ENCODE measurements around the gene EXOC6. TPM values are rescaled to one million over a fixed set of nuclear protein-coding genes. Genes with fewer than 3 reads are reported as not detected.
A peak's percentile ranks its signal among the peaks of the same experiment; 100 is the strongest.

The EXOC6 gene
- total and polyA plus RNA-seq, 2 of the 13 experiments (the other 11 are each of a cell fraction or from before 2014, with no cell fraction given): 22.2 to 29.2 TPM

DNA sequence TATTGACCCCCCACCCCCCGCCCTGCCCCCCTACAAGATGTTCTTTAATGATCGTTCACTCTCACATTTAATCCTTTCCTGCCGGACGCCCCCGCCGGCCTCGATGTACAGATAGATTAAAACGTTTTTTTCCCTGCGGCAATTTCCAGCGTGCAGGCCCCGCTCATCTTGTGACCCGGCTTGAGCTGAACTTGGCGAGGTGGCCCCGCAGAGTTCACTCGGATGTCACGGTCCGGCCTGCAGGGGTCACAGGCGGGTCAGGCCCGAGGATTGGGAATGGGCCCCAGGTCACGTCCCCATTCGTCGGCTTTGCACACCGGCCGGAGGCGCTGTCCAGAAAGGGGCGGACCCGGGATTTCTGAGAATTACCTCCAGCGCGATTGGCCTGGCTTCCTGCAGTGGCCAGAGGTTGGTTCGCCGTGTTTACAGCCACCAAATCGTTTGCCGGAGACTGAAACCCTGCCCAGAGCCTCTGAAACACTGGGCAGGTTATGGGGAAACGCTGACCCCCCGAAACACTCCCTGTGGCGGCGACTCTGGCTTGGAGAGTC, 223.4 kb downstream of the EXOC6 start (continued):
- TF ChIP-seq THAP11 (CRISPR knock-in tag; IDR thresholded peaks at IDR 0.05) (0 out of 2 replicates have a peak, but pooled peaks have one; percentile 27), SMARCE1 (IDR thresholded peaks at IDR 0.05; ENCODE audit: borderline replicate concordance) (no peak), ZNF136 (CRISPR knock-in tag; IDR thresholded peaks at IDR 0.05; ENCODE audit: low read depth) (no peak), MATR3 (CRISPR knock-in tag; IDR thresholded peaks at IDR 0.05) (no peak), ZNF160 (CRISPR knock-in tag; IDR thresholded peaks at IDR 0.05) (no peak), ZIK1 (CRISPR knock-in tag; IDR thresholded peaks at IDR 0.05; ENCODE audit: borderline replicate concordance, low read depth) (no peak), RBAK (CRISPR knock-in tag; IDR thresholded peaks at IDR 0.05) (no peak), SP140L (CRISPR knock-in tag; IDR thresholded peaks at IDR 0.05; ENCODE audit: borderline replicate concordance) (no peak), HDAC6 (IDR thresholded peaks at IDR 0.05; ENCODE audit: low read depth, low read length) (no peak), SCMH1 (CRISPR knock-in tag; IDR thresholded peaks at IDR 0.05; ENCODE audit: borderline replicate concordance) (no peak), ZNF350 (CRISPR knock-in tag; IDR thresholded peaks at IDR 0.05; ENCODE audit: borderline replicate concordance, low read depth) (no peak), PCBP1 (IDR thresholded peaks at IDR 0.05; ENCODE audit: borderline replicate concordance, low read depth, low read length) (no peak), ZNF547 (CRISPR knock-in tag; IDR thresholded peaks at IDR 0.05) (no peak), MEIS1 (CRISPR knock-in tag; IDR thresholded peaks at IDR 0.05; ENCODE audit: borderline replicate concordance) (no peak), ZNF317 (CRISPR knock-in tag; IDR thresholded peaks at IDR 0.05) (no peak), SMAD3 (CRISPR knock-in tag; IDR thresholded peaks at IDR 0.05) (no peak), GATAD2A (CRISPR knock-in tag; IDR thresholded peaks at IDR 0.05) (no peak), NR3C1 (CRISPR knock-in tag; IDR thresholded peaks at IDR 0.05) (no peak), JUN (CRISPR knock-in tag; IDR thresholded peaks at IDR 0.05) (no peak), ISL2 (CRISPR knock-in tag; IDR thresholded peaks at IDR 0.05) (no peak; the same call in 1 of the 2 replicates)
- TF ChIP-seq, protein P1, sequence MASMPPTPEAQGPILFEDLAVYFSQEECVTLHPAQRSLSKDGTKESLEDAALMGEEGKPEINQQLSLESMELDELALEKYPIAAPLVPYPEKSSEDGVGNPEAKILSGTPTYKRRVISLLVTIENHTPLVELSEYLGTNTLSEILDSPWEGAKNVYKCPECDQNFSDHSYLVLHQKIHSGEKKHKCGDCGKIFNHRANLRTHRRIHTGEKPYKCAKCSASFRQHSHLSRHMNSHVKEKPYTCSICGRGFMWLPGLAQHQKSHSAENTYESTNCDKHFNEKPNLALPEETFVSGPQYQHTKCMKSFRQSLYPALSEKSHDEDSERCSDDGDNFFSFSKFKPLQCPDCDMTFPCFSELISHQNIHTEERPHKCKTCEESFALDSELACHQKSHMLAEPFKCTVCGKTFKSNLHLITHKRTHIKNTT (CRISPR knock-in tag; IDR thresholded peaks at IDR 0.05): no peak
- TF ChIP-seq, protein P2, sequence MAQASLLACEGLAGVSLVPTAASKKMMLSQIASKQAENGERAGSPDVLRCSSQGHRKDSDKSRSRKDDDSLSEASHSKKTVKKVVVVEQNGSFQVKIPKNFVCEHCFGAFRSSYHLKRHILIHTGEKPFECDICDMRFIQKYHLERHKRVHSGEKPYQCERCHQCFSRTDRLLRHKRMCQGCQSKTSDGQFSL (CRISPR knock-in tag; IDR thresholded peaks at IDR 0.05): no peak
- TF ChIP-seq, protein P3, sequence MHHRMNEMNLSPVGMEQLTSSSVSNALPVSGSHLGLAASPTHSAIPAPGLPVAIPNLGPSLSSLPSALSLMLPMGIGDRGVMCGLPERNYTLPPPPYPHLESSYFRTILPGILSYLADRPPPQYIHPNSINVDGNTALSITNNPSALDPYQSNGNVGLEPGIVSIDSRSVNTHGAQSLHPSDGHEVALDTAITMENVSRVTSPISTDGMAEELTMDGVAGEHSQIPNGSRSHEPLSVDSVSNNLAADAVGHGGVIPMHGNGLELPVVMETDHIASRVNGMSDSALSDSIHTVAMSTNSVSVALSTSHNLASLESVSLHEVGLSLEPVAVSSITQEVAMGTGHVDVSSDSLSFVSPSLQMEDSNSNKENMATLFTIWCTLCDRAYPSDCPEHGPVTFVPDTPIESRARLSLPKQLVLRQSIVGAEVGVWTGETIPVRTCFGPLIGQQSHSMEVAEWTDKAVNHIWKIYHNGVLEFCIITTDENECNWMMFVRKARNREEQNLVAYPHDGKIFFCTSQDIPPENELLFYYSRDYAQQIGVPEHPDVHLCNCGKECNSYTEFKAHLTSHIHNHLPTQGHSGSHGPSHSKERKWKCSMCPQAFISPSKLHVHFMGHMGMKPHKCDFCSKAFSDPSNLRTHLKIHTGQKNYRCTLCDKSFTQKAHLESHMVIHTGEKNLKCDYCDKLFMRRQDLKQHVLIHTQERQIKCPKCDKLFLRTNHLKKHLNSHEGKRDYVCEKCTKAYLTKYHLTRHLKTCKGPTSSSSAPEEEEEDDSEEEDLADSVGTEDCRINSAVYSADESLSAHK (CRISPR knock-in tag; IDR thresholded peaks at IDR 0.05; ENCODE audit: borderline replicate concordance): no peak
- TF ChIP-seq, protein P4, sequence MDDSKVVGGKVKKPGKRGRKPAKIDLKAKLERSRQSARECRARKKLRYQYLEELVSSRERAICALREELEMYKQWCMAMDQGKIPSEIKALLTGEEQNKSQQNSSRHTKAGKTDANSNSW (CRISPR knock-in tag; IDR thresholded peaks at IDR 0.05; ENCODE audit: borderline replicate concordance): no peak
